Fibroblast of lung (primary cell): ENCODE data around the gene ZFC3H1.

ENCODE experiments used
- EZH2 ChIP-seq: IDR thresholded peaks from 2 replicates; pipeline ENCODE4 v1.5.1; 2012; ENCODE audit warnings: low read length, control low read depth, mild to moderate bottlenecking; ENCODE audit errors: missing control alignments
- TF ChIP-seq, protein P1 (sequence below), 2 donors: IDR thresholded peaks in 1 of 2; conservative IDR thresholded peaks in 1 of 2; 1 replicate in 1 of 2; 2 replicates in 1 of 2; pipeline ENCODE4 v1.5.1; 2011 to 2012; ENCODE audit warnings: low read length in 2 of 2, control low read depth in 1 of 2, inconsistent platforms in 1 of 2, low read depth in 1 of 2, mild to moderate bottlenecking in 1 of 2

DNA sequence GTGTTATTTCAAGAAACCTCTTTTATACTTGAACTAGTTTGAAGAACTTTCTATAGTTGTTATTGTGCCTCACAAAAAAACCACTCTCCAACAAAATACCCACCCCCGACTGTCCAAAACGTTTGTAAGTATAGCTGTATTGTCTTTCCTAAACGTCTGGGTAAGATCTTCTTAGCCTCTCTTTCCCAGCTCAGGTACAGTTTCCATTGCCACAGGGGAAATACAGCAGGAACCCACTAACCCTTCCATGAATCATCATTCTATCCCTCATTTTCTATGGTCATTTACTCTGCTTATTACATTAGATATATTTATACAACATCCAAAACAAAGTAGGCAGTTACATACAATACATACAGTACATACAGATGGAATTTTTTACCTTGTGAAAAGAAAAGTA, 70.8 kb downstream of the ZFC3H1 start:
- TF ChIP-seq, protein P1, sequence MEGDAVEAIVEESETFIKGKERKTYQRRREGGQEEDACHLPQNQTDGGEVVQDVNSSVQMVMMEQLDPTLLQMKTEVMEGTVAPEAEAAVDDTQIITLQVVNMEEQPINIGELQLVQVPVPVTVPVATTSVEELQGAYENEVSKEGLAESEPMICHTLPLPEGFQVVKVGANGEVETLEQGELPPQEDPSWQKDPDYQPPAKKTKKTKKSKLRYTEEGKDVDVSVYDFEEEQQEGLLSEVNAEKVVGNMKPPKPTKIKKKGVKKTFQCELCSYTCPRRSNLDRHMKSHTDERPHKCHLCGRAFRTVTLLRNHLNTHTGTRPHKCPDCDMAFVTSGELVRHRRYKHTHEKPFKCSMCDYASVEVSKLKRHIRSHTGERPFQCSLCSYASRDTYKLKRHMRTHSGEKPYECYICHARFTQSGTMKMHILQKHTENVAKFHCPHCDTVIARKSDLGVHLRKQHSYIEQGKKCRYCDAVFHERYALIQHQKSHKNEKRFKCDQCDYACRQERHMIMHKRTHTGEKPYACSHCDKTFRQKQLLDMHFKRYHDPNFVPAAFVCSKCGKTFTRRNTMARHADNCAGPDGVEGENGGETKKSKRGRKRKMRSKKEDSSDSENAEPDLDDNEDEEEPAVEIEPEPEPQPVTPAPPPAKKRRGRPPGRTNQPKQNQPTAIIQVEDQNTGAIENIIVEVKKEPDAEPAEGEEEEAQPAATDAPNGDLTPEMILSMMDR (conservative IDR thresholded peaks at IDR 0.05 in 1 of 2, IDR thresholded peaks at IDR 0.05 in 1 of 2; ENCODE audit: low read depth in 1 of 2, low read length in 2 of 2): no peak
- no peak for TF ChIP-seq EZH2
